ENCODE measurements around the gene LDLRAD3. TPM values are rescaled to one million over a fixed set of nuclear protein-coding genes. Genes with fewer than 3 reads are reported as not detected.

Gene LDLRAD3
- total RNA-seq, 1 experiment from 2014 or later, result 19.0 TPM

- Histone ChIP-seq H3K4me1 (ENCODE audit: control insufficient read depth in 1 of 2, insufficient read depth in 2 of 2, low read length in 2 of 2) (no peaks in the 10 kb centered on the region), H3K36me3 (ENCODE audit: control insufficient read depth in 1 of 2, insufficient read depth in 2 of 2, low read length in 2 of 2) (no peaks in the 10 kb centered on the region), H2AFZ (ENCODE audit: low read depth, low read length, poor library complexity, severe bottlenecking) (no peak overlapping the region), H3K9ac (ENCODE audit: low read length) (no peak overlapping the region), H3K9me2 (ENCODE audit: insufficient read depth) (no peaks in the 10 kb centered on the region), H3K4me2 (ENCODE audit: low read length) (no peak overlapping the region), H4K20me1 (ENCODE audit: insufficient read depth) (no peaks in the 10 kb centered on the region), H3K27me3 (ENCODE audit: insufficient read depth, low read length) (no peaks in the 10 kb centered on the region), H3K9me3 (ENCODE audit: control insufficient read depth in 1 of 2, insufficient read depth in 1 of 2, low read depth in 1 of 2, low read length in 2 of 2) (no peaks in the 10 kb centered on the region), H3K27ac (ENCODE audit: low read depth, low read length) (no peak overlapping the region), H3K4me3 (replicated peaks in 1 of 2; ENCODE audit: low read depth in 1 of 2, low read length in 2 of 2) (no peak overlapping the region), H3K79me2 (ENCODE audit: insufficient read depth, low read length) (no peaks in the 10 kb centered on the region)
- BruUV-seq (replicated peaks), result no TSS peak
- ChIA-PET CTCF (interaction anchor here (3.0 kb wide), 1 partner anchor 236 kb away, joined by 26 read pairs; no protein-coding TSS in a partner anchor), POLR2A (no interaction called here), RAD21 (ENCODE audit: low non-redundant PET in 1 of 2, low total read pairs in 2 of 2, uncharacterized antibody in 2 of 2, unreplicated experiment in 2 of 2) (no interaction called here)
- ATAC-seq, result no peak
- no peak for DNase-seq (ENCODE audit: low read depth, low spot score)
- TF ChIP-seq CEBPB (IDR thresholded peaks at IDR 0.05; ENCODE audit: low read depth) (no peak), SP1 (IDR thresholded peaks at IDR 0.05; ENCODE audit: low read depth) (no peak), EGR1 (IDR thresholded peaks at IDR 0.05; ENCODE audit: low read depth) (no peak)
- intact Hi-C loops (cut with micrococcal nuclease), result loop anchor here (2.0 to 10.0 kb wide), 3 partner anchors 235 to 440 kb away; partner anchors contain the start of gene FJX1
Measured at GRCh38 chr11:36057379-36058042, 113.6 kb downstream of the LDLRAD3 start.

- RAD21 ChIA-PET (ENCODE audit: low non-redundant PET in 1 of 2, low total read pairs in 2 of 2, uncharacterized antibody in 2 of 2, unreplicated experiment in 2 of 2), result no interaction called here
- intact Hi-C loops (cut with micrococcal nuclease), result loop anchor here (5.0 to 10.0 kb wide), 2 partner anchors 345 to 442 kb away; partner anchors contain the start of gene FJX1
- CTCF ChIA-PET, result interaction anchor here (0.9 kb wide), 1 partner anchor 199 kb away, joined by 4 read pairs; no protein-coding TSS in a partner anchor
Measured at GRCh38 chr11:36059660-36060059, 115.8 kb downstream of the LDLRAD3 start.

More at GRCh38 chr11:36059660-36060059, 115.8 kb downstream of the LDLRAD3 start:
- BruUV-seq (replicated peaks), result no TSS peak
- no peak for DNase-seq (ENCODE audit: low read depth, low spot score)
- H3K79me2 ChIP-seq (ENCODE audit: insufficient read depth, low read length), result no peaks in the 10 kb centered on the region
- H3K27ac ChIP-seq (ENCODE audit: low read depth, low read length), result no peak overlapping the region
- H3K4me3 ChIP-seq (replicated peaks in 1 of 2; ENCODE audit: low read depth in 1 of 2, low read length in 2 of 2), result no peak overlapping the region
- H3K4me2 ChIP-seq (ENCODE audit: low read length), result no peak overlapping the region
- no peaks in the 10 kb centered on the region for H3K9me3 ChIP-seq (ENCODE audit: control insufficient read depth in 1 of 2, insufficient read depth in 1 of 2, low read depth in 1 of 2, low read length in 2 of 2)
- no peaks in the 10 kb centered on the region for H3K9me2 ChIP-seq (ENCODE audit: insufficient read depth)
- no peak for ATAC-seq
- H3K36me3 ChIP-seq (ENCODE audit: control insufficient read depth in 1 of 2, insufficient read depth in 2 of 2, low read length in 2 of 2), result no peaks in the 10 kb centered on the region
- H2AFZ ChIP-seq (ENCODE audit: low read depth, low read length, poor library complexity, severe bottlenecking), result no peak overlapping the region
- no peaks in the 10 kb centered on the region for H4K20me1 ChIP-seq (ENCODE audit: insufficient read depth)
- no peak overlapping the region for H3K9ac ChIP-seq (ENCODE audit: low read length)
- TF ChIP-seq ZBTB33 (IDR thresholded peaks at IDR 0.05; ENCODE audit: extremely low read depth, insufficient replicate concordance, low read length) (no peak), YY1 (IDR thresholded peaks at IDR 0.05; ENCODE audit: extremely low read depth, insufficient replicate concordance, low read depth, low read length) (no peak), MAX (IDR thresholded peaks at IDR 0.05) (no peak), EZH2 (IDR thresholded peaks at IDR 0.05) (no peak), CBX3 (IDR thresholded peaks at IDR 0.05; ENCODE audit: low read depth) (no peak), SP1 (IDR thresholded peaks at IDR 0.05; ENCODE audit: low read depth) (no peak)
- H3K27me3 ChIP-seq (ENCODE audit: insufficient read depth, low read length), result no peaks in the 10 kb centered on the region
- H3K4me1 ChIP-seq (ENCODE audit: control insufficient read depth in 1 of 2, insufficient read depth in 2 of 2, low read length in 2 of 2), result no peaks in the 10 kb centered on the region
- POLR2A ChIA-PET, result no interaction called here
